ENCODE results near the gene USP19. TPM values are rescaled to one million over a fixed set of nuclear protein-coding genes. Genes with fewer than 3 reads are reported as not detected.

Gene USP19
- total and polyA plus RNA-seq, 2 of the 8 experiments (the other 6 are each of a cell fraction or from before 2014, with no cell fraction given): 46.4 to 65.8 TPM

GRCh38 chr3:49119439-49119838, 1.2 kb downstream of the USP19 start:
- H3K4me3 ChIP-seq (ENCODE audit: extremely low read depth in 1 of 4, insufficient read depth in 2 of 4, low read depth in 3 of 4, low read length in 4 of 4): peak overlapping the region in 3 of 4 experiments; percentile 83 to 92 (median 86); a peak in 6 of 8 replicates
- no peak overlapping the region for H2BK120ac ChIP-seq (replicated peaks; ENCODE audit: low read depth, low read length)
- POLR2A ChIA-PET (ENCODE audit: partially characterized antibody): interaction anchor here (1.1 to 25.5 kb wide), 7 partner anchors 9 to 123 kb away, joined by 3 to 508 read pairs (median 5); partner anchors contain the start of genes IMPDH2, LAMB2, QARS1 and QRICH1
- peaks cover 18 to 58% (median 47%) of the 10 kb centered on the region in 4 experiments for H3K36me3 ChIP-seq (ENCODE audit: control insufficient read depth in 2 of 4, insufficient read depth in 4 of 4, low read length in 3 of 4)
- WGBS, 2 experiments (ENCODE audit: extremely low coverage in 1 of 2, insufficient coverage in 1 of 2, insufficient read length in 1 of 2, insufficient replicate concordance in 2 of 2, low coverage in 1 of 2, low lambda C conversion rate in 2 of 2, missing lambda C conversion rate in 1 of 2): 86% methylated on average over 3 of the region's 3 CpGs; no CpG with 5 or more reads in 1 of the 2 experiments
- CTCF ChIA-PET (ENCODE audit: partially characterized antibody): interaction anchor here (0.9 to 4.4 kb wide), 6 partner anchors 8 to 97 kb away, joined by 3 to 20 read pairs (median 4); partner anchors contain the start of genes LAMB2 and NDUFAF3
- no peak overlapping the region for H2BK15ac ChIP-seq (ENCODE audit: low read length)
- no peak overlapping the region for H3K14ac ChIP-seq (ENCODE audit: insufficient read length)
- DNase-seq (ENCODE audit: low read depth in 1 of 2, low spot score in 2 of 2) (no peak), FAIRE-seq (no peak)
- no peak overlapping the region for H2AK5ac ChIP-seq (ENCODE audit: low read depth, low read length)
- H4K8ac ChIP-seq (ENCODE audit: extremely low read depth, insufficient read depth, low read length): no peak overlapping the region
- H2BK5ac ChIP-seq (ENCODE audit: low read depth, low read length): no peak overlapping the region
- no peak overlapping the region for H3K56ac ChIP-seq (replicated peaks; ENCODE audit: insufficient read length, low read depth, low read length)
- H2BK20ac ChIP-seq (ENCODE audit: low read length): no peak overlapping the region
- H2AFZ ChIP-seq (ENCODE audit: low read length): no peak overlapping the region
- no peak overlapping the region for H3K27ac ChIP-seq (ENCODE audit: low read depth, low read length)
- peaks cover 9% of the 10 kb centered on the region for H3K79me1 ChIP-seq (ENCODE audit: low read depth, low read length)
- H3K9ac ChIP-seq (replicated peaks in 1 of 4; ENCODE audit: extremely low read depth in 1 of 4, low read depth in 3 of 4, low read length in 3 of 4): peak overlapping the region in 3 of 4 experiments; percentile 44 to 94 (median 92); a peak in 3 of 7 replicates
- H2BK12ac ChIP-seq (ENCODE audit: low read depth, low read length): no peak overlapping the region
- peak overlapping the region; percentile 92 to 99 for H3K4me2 ChIP-seq (ENCODE audit: insufficient read depth in 1 of 2, low read depth in 2 of 2, low read length in 2 of 2)
- no peaks in the 10 kb centered on the region for H3K27me3 ChIP-seq (replicated peaks in 1 of 4; ENCODE audit: control insufficient read depth in 3 of 4, extremely low read depth in 1 of 4, insufficient read depth in 3 of 4, low read length in 3 of 4)
- no peaks in the 10 kb centered on the region for H3K9me3 ChIP-seq (ENCODE audit: insufficient read depth in 2 of 2, low read depth in 1 of 2, low read length in 1 of 2)
- H3K23me2 ChIP-seq (ENCODE audit: low read depth, low read length): peaks cover 5% of the 10 kb centered on the region
- no peak overlapping the region for H3K4ac ChIP-seq (replicated peaks; ENCODE audit: insufficient read length, low read depth, low read length)
- H4K91ac ChIP-seq (replicated peaks; ENCODE audit: insufficient read length, low read length): no peak overlapping the region
- no peak overlapping the region for H4K5ac ChIP-seq (ENCODE audit: insufficient read length, low read depth, low read length)
- H3K79me2 ChIP-seq (ENCODE audit: control insufficient read depth in 1 of 2, insufficient read depth in 2 of 2, low read length in 2 of 2): peaks cover 0 to 10% of the 10 kb centered on the region in 2 experiments; a peak in 2 of 4 replicates
- no peak overlapping the region for H3K18ac ChIP-seq (ENCODE audit: extremely low read depth, low read length)
- peaks cover 0 to 13% of the 10 kb centered on the region in 2 experiments for H4K20me1 ChIP-seq (replicated peaks in 1 of 2; ENCODE audit: control insufficient read depth in 1 of 2, insufficient read depth in 2 of 2, low read length in 2 of 2)
- peaks cover 0 to 11% (median 6%) of the 10 kb centered on the region in 4 experiments; a peak in 5 of 7 replicates for H3K4me1 ChIP-seq (replicated peaks in 1 of 4; ENCODE audit: control insufficient read depth in 3 of 4, insufficient read depth in 4 of 4, low read length in 3 of 4)
- no peak overlapping the region for H3K23ac ChIP-seq (ENCODE audit: insufficient read length)
- no peak for TF ChIP-seq TBP (IDR thresholded peaks at IDR 0.05; ENCODE audit: low read depth, low read length)
- TF ChIP-seq CHD1 (IDR thresholded peaks at IDR 0.05; ENCODE audit: low read depth, low read length): no peak
- TF ChIP-seq POLR2A (IDR thresholded peaks at IDR 0.05; ENCODE audit: control extremely low read depth in 1 of 2, low read depth in 2 of 2, low read length in 2 of 2): no peak
- no peak for TF ChIP-seq CBX8 (IDR thresholded peaks at IDR 0.05; ENCODE audit: borderline replicate concordance, low read depth, low read length)
- TF ChIP-seq KDM1A (IDR thresholded peaks at IDR 0.05; ENCODE audit: borderline replicate concordance, low read length): no peak
- no peak for TF ChIP-seq TAF1 (IDR thresholded peaks at IDR 0.05; ENCODE audit: low read depth, low read length)
- no peak for TF ChIP-seq JUND (IDR thresholded peaks at IDR 0.05; ENCODE audit: low read length)
- no peak for TF ChIP-seq EGR1 (IDR thresholded peaks at IDR 0.05; ENCODE audit: borderline replicate concordance, low read depth, low read length)
- TF ChIP-seq TEAD4 (IDR thresholded peaks at IDR 0.05; ENCODE audit: low read depth, low read length): no peak
- no peak for TF ChIP-seq YY1 (IDR thresholded peaks at IDR 0.05; ENCODE audit: low read depth, low read length)
- TF ChIP-seq TAF7 (optimal IDR thresholded peaks at IDR 0.05; ENCODE audit: borderline replicate concordance, low read depth, low read length): no peak
- TF ChIP-seq NRF1 (IDR thresholded peaks at IDR 0.05; ENCODE audit: low read depth, low read length): no peak
- TF ChIP-seq CEBPB (IDR thresholded peaks at IDR 0.05; ENCODE audit: low read depth, low read length): no peak
- TF ChIP-seq ATF3 (IDR thresholded peaks at IDR 0.05; ENCODE audit: insufficient read depth, low read depth, low read length): no peak
- TF ChIP-seq PHF8 (conservative IDR thresholded peaks at IDR 0.05; ENCODE audit: low read depth, low read length): no peak
